C4-2B (cell line): ENCODE measurements around the gene WWOX.

Experiments used
- ZFX ChIP-seq: fragments of 450-650 bp; IDR thresholded peaks from 2 replicates; pipeline ENCODE4 v1.6.1; 2017
- TF ChIP-seq, protein P1 (sequence below): fragments of 450-650 bp; conservative IDR thresholded peaks from 2 replicates; pipeline ENCODE4 v1.5.1; 2017; ENCODE audit warnings: mild to moderate bottlenecking

DNA sequence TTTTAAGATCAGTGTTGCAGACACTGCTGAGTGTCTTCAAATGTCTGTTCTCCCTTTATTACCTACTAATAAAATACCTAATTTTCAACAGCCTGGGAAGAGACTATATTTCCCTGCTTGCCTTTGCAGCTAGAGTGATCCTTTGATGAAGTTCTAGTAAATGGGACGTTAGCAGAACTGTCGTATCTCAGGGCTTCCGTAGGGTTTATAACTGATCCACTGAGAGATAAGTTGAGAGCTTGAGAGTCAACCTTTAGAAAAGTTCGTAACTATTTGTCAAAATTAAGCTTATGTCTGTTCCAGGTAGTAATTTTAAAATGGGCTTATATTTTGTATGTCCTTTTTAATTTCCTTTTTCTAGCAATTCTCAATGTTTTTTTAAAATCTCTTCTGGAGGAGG lies 974.1 kb downstream of the WWOX start:
- TF ChIP-seq, protein P1, sequence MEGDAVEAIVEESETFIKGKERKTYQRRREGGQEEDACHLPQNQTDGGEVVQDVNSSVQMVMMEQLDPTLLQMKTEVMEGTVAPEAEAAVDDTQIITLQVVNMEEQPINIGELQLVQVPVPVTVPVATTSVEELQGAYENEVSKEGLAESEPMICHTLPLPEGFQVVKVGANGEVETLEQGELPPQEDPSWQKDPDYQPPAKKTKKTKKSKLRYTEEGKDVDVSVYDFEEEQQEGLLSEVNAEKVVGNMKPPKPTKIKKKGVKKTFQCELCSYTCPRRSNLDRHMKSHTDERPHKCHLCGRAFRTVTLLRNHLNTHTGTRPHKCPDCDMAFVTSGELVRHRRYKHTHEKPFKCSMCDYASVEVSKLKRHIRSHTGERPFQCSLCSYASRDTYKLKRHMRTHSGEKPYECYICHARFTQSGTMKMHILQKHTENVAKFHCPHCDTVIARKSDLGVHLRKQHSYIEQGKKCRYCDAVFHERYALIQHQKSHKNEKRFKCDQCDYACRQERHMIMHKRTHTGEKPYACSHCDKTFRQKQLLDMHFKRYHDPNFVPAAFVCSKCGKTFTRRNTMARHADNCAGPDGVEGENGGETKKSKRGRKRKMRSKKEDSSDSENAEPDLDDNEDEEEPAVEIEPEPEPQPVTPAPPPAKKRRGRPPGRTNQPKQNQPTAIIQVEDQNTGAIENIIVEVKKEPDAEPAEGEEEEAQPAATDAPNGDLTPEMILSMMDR = no peak
- no peak for TF ChIP-seq ZFX
